ENCODE data around the gene TCOF1. TPM values are rescaled to one million over a fixed set of nuclear protein-coding genes. Genes with fewer than 3 reads are reported as not detected.

TCOF1 gene
- total and polyA plus RNA-seq, 2 of the 8 experiments (the other 6 are each of a cell fraction or from before 2014, with no cell fraction given): 35.9 to 170 TPM

GRCh38 chr5:150440948-150441812 lies 83.7 kb downstream of the TCOF1 start (continued):
- TF ChIP-seq NRF1 (IDR thresholded peaks at IDR 0.05; ENCODE audit: low read depth, low read length): no peak
- no peak for TF ChIP-seq GTF2F1 (IDR thresholded peaks at IDR 0.05; ENCODE audit: borderline replicate concordance, low read depth, low read length)
- no peak for TF ChIP-seq RFX5 (IDR thresholded peaks at IDR 0.05; ENCODE audit: borderline replicate concordance, low read depth, low read length)
- no peak for TF ChIP-seq RNF2 (IDR thresholded peaks at IDR 0.05; ENCODE audit: borderline replicate concordance, low read depth, low read length, missing control alignments, poor library complexity, severe bottlenecking)
- TF ChIP-seq MAX (IDR thresholded peaks at IDR 0.05): no peak
- TF ChIP-seq BACH1 (IDR thresholded peaks at IDR 0.05; ENCODE audit: low read length): no peak
